Osteoblast (primary cell): ENCODE results near the gene EPHB2. TPM values are rescaled to one million over a fixed set of nuclear protein-coding genes. Genes with fewer than 3 reads are reported as not detected.
"Not testable (repeated sequence)": the region's sequence is repeated elsewhere in the genome, so short reads cannot be mapped to it uniquely, and the experiment has no call there.

ENCODE experiments used
- DNase-seq: peaks from one replicate; pipeline ENCODE4 v3.0.0; 2011; ENCODE audit warnings: low spot score, mixed read lengths; ENCODE audit not compliant: insufficient read length; ENCODE audit errors: missing footprints
- H2AFZ ChIP-seq: 2 replicates; pipeline ENCODE4 v1.6.0; 2011; ENCODE audit warnings: mild to moderate bottlenecking, low read length
- H3K27ac ChIP-seq: 2 replicates; pipeline ENCODE4 v1.5.1; 2011; ENCODE audit warnings: mild to moderate bottlenecking, low read depth, low read length, moderate library complexity
- H3K27me3 ChIP-seq: 2 replicates; pipeline ENCODE4 v1.6.0; 2012; ENCODE audit warnings: mild to moderate bottlenecking, control low read depth, inconsistent platforms, low read length, moderate library complexity; ENCODE audit not compliant: insufficient read depth
- H3K36me3 ChIP-seq: 2 replicates; pipeline ENCODE4 v1.5.1; 2011; ENCODE audit warnings: mild to moderate bottlenecking, low read length, control low read depth, moderate library complexity; ENCODE audit not compliant: insufficient read depth
- H3K4me1 ChIP-seq: 2 replicates; pipeline ENCODE4 v1.5.1; 2011; ENCODE audit warnings: mild to moderate bottlenecking, low read length, control low read depth, moderate library complexity; ENCODE audit not compliant: insufficient read depth
- H3K4me2 ChIP-seq: 2 replicates; pipeline ENCODE4 v1.6.0; 2011; ENCODE audit warnings: mild to moderate bottlenecking, low read length; ENCODE audit not compliant: insufficient read depth
- H3K4me3 ChIP-seq: fragments of 200-600 bp; sonication (generic); 3 replicates; pipeline ENCODE4 v1.5.1; 2012; ENCODE audit warnings: mild to moderate bottlenecking, low read length, inconsistent platforms; ENCODE audit not compliant: insufficient read depth
- H3K79me2 ChIP-seq: 2 replicates; pipeline ENCODE4 v1.6.0; 2012; ENCODE audit warnings: mild to moderate bottlenecking, low read length, control low read depth, inconsistent platforms; ENCODE audit not compliant: insufficient read depth
- H3K9me3 ChIP-seq: 2 replicates; pipeline ENCODE4 v1.5.1; 2011; ENCODE audit warnings: low read depth, low read length, control low read depth
- H4K20me1 ChIP-seq: 2 replicates; pipeline ENCODE4 v1.6.0; 2012; ENCODE audit warnings: mild to moderate bottlenecking, low read length, control low read depth; ENCODE audit not compliant: insufficient read depth
- CTCF ChIP-seq: IDR thresholded peaks from 2 replicates; pipeline ENCODE4 v1.5.1; 2011; ENCODE audit warnings: mild to moderate bottlenecking, low read depth, low read length, moderate library complexity; ENCODE audit errors: extremely low read depth
- total RNA-seq: library from RNA; depleted of rRNA; stranded (reverse); fragments of >200 nt; gene quantifications from 2 replicates; pipeline ENCODE4 v1.2.3, GENCODE V29; 2012

The EPHB2 gene
- total RNA-seq, 1 donor: 8.7 TPM

- no peaks in the 10 kb centered on the region for H4K20me1 ChIP-seq
- no peak overlapping the region for H2AFZ ChIP-seq
- no peaks in the 10 kb centered on the region for H3K79me2 ChIP-seq
- H3K9me3 ChIP-seq: no peaks in the 10 kb centered on the region
- TF ChIP-seq CTCF: no peak
- DNase-seq: no peak
- no peak overlapping the region for H3K4me2 ChIP-seq
- no peaks in the 10 kb centered on the region for H3K36me3 ChIP-seq
- H3K27ac ChIP-seq: no peak overlapping the region
- H3K4me1 ChIP-seq: no peaks in the 10 kb centered on the region
- H3K4me3 ChIP-seq: no peak overlapping the region
- H3K27me3 ChIP-seq: no peaks in the 10 kb centered on the region
These were observed 129.2 kb downstream of the EPHB2 start for GRCh38 chr1:22839806-22840205.

GRCh38 chr1:22841142-22841541, 130.5 kb downstream of the EPHB2 start:
- no peaks in the 10 kb centered on the region for H3K9me3 ChIP-seq
- H3K4me2 ChIP-seq: no peak overlapping the region
- DNase-seq: no peak
- H3K36me3 ChIP-seq: no peaks in the 10 kb centered on the region
- no peaks in the 10 kb centered on the region for H3K4me1 ChIP-seq
- no peaks in the 10 kb centered on the region for H3K27me3 ChIP-seq
- no peak overlapping the region for H3K27ac ChIP-seq
- H4K20me1 ChIP-seq: no peaks in the 10 kb centered on the region
- H3K4me3 ChIP-seq: no peak overlapping the region
- no peaks in the 10 kb centered on the region for H3K79me2 ChIP-seq
- no peak for TF ChIP-seq CTCF
- no peak overlapping the region for H2AFZ ChIP-seq

DNA sequence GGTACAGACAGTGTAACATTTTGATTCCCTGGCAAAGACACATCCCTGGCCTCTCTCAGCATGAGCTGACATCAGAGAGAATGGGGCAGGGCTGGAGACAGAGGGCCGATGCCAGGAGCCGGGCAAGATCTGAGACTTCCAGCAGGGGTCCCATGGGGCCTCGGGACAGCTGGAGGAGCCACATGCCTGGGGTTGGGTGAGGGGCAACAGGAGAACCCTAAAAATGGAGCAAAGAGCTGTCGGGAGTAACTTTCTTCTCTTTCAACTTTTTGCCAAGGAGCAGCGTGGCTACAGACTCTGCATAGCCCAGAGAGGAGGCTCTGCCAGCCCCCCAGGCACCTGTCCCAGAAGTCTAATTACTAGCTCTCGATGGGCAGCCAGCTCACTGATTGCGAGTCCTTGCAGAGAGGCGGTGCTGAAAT, 131.2 kb downstream of the EPHB2 start:
- no peak for TF ChIP-seq CTCF
- H4K20me1 ChIP-seq: no peaks in the 10 kb centered on the region

DNA sequence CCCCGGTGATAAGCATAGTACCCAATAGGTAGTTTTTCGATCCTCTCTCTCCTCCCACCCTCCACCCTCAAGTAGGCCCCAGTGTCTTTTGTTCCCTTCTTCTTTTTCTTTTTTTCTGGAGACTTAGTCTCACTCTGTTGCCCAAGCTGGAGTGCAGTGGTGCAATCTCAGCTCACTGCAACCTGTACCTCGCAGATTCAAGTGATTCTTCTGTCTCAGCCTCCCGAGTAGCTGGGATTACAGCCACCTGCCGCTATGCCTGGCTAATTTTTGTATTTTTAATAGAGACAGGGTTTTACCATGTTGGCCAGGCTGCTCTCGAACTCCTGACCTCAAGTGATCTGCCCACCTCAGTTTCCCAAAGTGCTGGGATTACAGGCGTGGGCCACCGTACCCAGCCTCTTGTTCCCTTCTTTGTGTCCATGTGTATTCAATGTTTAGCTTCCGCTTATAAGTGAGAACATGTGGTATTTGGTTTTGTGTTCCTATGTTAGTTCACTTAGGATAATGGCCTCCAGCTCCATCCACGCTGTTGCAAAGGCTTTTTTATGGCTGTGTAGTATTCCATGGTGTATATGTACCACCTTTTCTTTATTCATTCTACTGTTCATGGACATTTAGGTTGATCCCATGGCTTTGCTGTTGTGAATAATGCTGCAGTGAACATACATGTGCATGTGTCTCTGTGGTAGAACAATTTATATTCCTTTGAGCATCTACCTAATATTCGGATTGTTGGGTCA, 133.0 kb downstream of the EPHB2 start:
- not testable (repeated sequence) for H3K27ac ChIP-seq, H3K4me2 ChIP-seq, H3K79me2 ChIP-seq, H3K27me3 ChIP-seq, DNase-seq, H2AFZ ChIP-seq, H3K36me3 ChIP-seq, H3K9me3 ChIP-seq, H3K4me1 ChIP-seq, H3K4me3 ChIP-seq, H4K20me1 ChIP-seq

More for the DNA sequence above, 131.2 kb downstream of the EPHB2 start:
- no peak for DNase-seq
- Histone ChIP-seq H3K4me2 (no peak overlapping the region), H3K4me3 (no peak overlapping the region), H3K9me3 (no peaks in the 10 kb centered on the region), H3K79me2 (no peaks in the 10 kb centered on the region), H3K27me3 (no peaks in the 10 kb centered on the region), H3K27ac (no peak overlapping the region), H3K4me1 (no peaks in the 10 kb centered on the region), H2AFZ (no peak overlapping the region), H3K36me3 (no peaks in the 10 kb centered on the region)
